HepG2 (cell line): ENCODE results near the gene TPST1. TPM values are rescaled to one million over a fixed set of nuclear protein-coding genes. Genes with fewer than 3 reads are reported as not detected.

Experiments used
- ATAC-seq: fragments of 200-7000 bp; cut with Tn5 transposase; 3 replicates; pipeline ENCODE4 v1.9.1; 2020; ENCODE audit warnings: mild to moderate bottlenecking, moderate library complexity
- BruUV-seq: library from RNA; stranded (reverse); fragments of 400-500 nt; replicated peaks from 2 replicates; lab custom pipeline; 2021; lab: Mats Ljungman, UMichigan
- CTCF ChIA-PET: fragments of 300-600 bp; formaldehyde crosslinking; extraction: SDS; loops from one replicate; lab custom pipeline; 2021; ENCODE audit warnings: low total read pairs, inconsistent platforms, low intra/inter-chr PET ratio; lab: Yijun Ruan, JAX
- POLR2A ChIA-PET: fragments of 350-600 bp; sonication (Branson Sonifier 250); formaldehyde crosslinking; loops from one replicate; lab custom pipeline; 2020; ENCODE audit warnings: antibody characterized with exemption, inconsistent platforms; lab: Yijun Ruan, JAX
- DNase-seq: peaks from one replicate; pipeline ENCODE4 v3.0.0-alpha.2; 2015; ENCODE audit warnings: low spot score
- FAIRE-seq: peaks from 3 replicates; lab custom pipeline; 2011; peaks lifted over from hg19 to GRCh38; lab: Jason Lieb, UNC
- H2AFZ ChIP-seq: one replicate; pipeline ENCODE4 v1.6.1; 2011; ENCODE audit warnings: low read length, inconsistent platforms
- H3K27ac ChIP-seq: fragments of 300-600 bp; 3 replicates; pipeline ENCODE4 v1.8.0; 2011; ENCODE audit warnings: mixed run types, mild to moderate bottlenecking, mixed read lengths, low read length, inconsistent platforms; ENCODE audit not compliant: insufficient read depth; ENCODE audit errors: extremely low read length
- H3K27me3 ChIP-seq, 2 experiments: fragments of 200-600 bp in 1 of 2; 2 replicates in 1 of 2; 3 replicates in 1 of 2; pipeline versions ENCODE4 v1.6.0 to v1.8.0; 2011; ENCODE audit warnings: low read length in 2 of 2, mild to moderate bottlenecking in 2 of 2, moderate library complexity in 2 of 2, inconsistent platforms in 1 of 2; ENCODE audit not compliant: insufficient read depth in 2 of 2, control insufficient read depth in 1 of 2
- H3K36me3 ChIP-seq, 2 experiments: fragments of 200-600 bp in 1 of 2; replicated peaks in 1 of 2; 2 replicates in 1 of 2; 3 replicates in 1 of 2; pipeline versions ENCODE4 v1.5.1 to v1.8.0; 2011; ENCODE audit warnings: low read length in 2 of 2, inconsistent platforms in 1 of 2; ENCODE audit not compliant: insufficient read depth in 2 of 2, control insufficient read depth in 1 of 2
- H3K4me1 ChIP-seq: 2 replicates; pipeline ENCODE4 v1.5.1; 2012; ENCODE audit warnings: low read length, inconsistent platforms; ENCODE audit not compliant: insufficient read depth
- H3K4me2 ChIP-seq: 2 replicates; pipeline ENCODE4 v1.6.0; 2011; ENCODE audit warnings: low read depth, low read length, inconsistent platforms
- H3K4me3 ChIP-seq, 3 experiments: fragments of 200-600 bp in 1 of 3; sonication (generic), shearing (Covaris generic) in 1 of 3; replicated peaks in 1 of 3; 2 replicates each; pipeline ENCODE4 v1.5.1; 2011 to 2016; ENCODE audit warnings: low read length in 3 of 3, inconsistent platforms in 2 of 3, low read depth in 2 of 3, mild to moderate bottlenecking in 2 of 3, control low read depth in 1 of 3, mixed read lengths in 1 of 3; ENCODE audit not compliant: insufficient read depth in 1 of 3
- H3K79me2 ChIP-seq: one replicate; pipeline ENCODE4 v1.6.1; 2011; ENCODE audit warnings: low read length, inconsistent platforms; ENCODE audit not compliant: insufficient read depth
- H3K9ac ChIP-seq: 2 replicates; pipeline ENCODE4 v1.6.0; 2011; ENCODE audit warnings: mild to moderate bottlenecking, low read depth, low read length, inconsistent platforms; ENCODE audit not compliant: insufficient read depth
- H3K9me3 ChIP-seq: 2 replicates; pipeline ENCODE4 v1.5.1; 2012; ENCODE audit warnings: mild to moderate bottlenecking, low read length
- H4K20me1 ChIP-seq: 2 replicates; pipeline ENCODE4 v1.6.0; 2011; ENCODE audit warnings: inconsistent platforms, mild to moderate bottlenecking, low read length, moderate library complexity; ENCODE audit not compliant: insufficient read depth
- HMGA1 ChIP-seq: sonication (generic); formaldehyde crosslinking; conservative IDR thresholded peaks from 2 replicates; pipeline ENCODE4 v1.4.0; 2020; ENCODE audit warnings: missing genetic modification reagents
- HOXA5 ChIP-seq: sonication (generic); formaldehyde crosslinking; IDR thresholded peaks from 2 replicates; pipeline ENCODE4 v1.4.0; 2020; ENCODE audit warnings: missing genetic modification reagents
- NR2F1 ChIP-seq, 2 experiments: fragments of 450-650 bp in 1 of 2; formaldehyde crosslinking in 1 of 2; IDR thresholded peaks; 2 replicates each; pipeline versions ENCODE4 v1.5.0 to v1.6.1; 2016 to 2020; ENCODE audit warnings: mild to moderate bottlenecking in 1 of 2, missing compliant biosample characterization in 1 of 2, missing genetic modification reagents in 1 of 2, moderate library complexity in 1 of 2
- ZKSCAN8 ChIP-seq: IDR thresholded peaks from 2 replicates; pipeline ENCODE4 v1.6.1; 2016; ENCODE audit warnings: borderline replicate concordance, missing genetic modification reagents, missing compliant biosample characterization
- ZNF124 ChIP-seq: sonication (generic); formaldehyde crosslinking; IDR thresholded peaks from 2 replicates; pipeline ENCODE4 v1.4.0; 2020; ENCODE audit warnings: missing genetic modification reagents
- ZNF441 ChIP-seq: sonication (generic); formaldehyde crosslinking; IDR thresholded peaks from 2 replicates; pipeline ENCODE4 v1.7.0; 2021; ENCODE audit warnings: missing genetic modification reagents, borderline replicate concordance
- WGBS: methylation state at CpG from one replicate; pipeline ENCODE4 v1.1.6; 2017; ENCODE audit warnings: low lambda C conversion rate; 5-methylcytosine and 5-hydroxymethylcytosine counted together
- in situ Hi-C: cut with HindIII; loops from 2 replicates; pipeline ENCODE4 v1.10.0; 2017; ENCODE audit warnings: low pct_unique_long_range_greater_than_20kb; ENCODE audit not compliant: extremely low pct_ligation_motif_present
- intact Hi-C: fragments of 100-400 bp; cut with micrococcal nuclease; formaldehyde crosslinking; loops from one replicate; pipeline ENCODE4 v1.10.0; 2022; ENCODE audit not compliant: unreplicated experiment
- polyA plus RNA-seq, 8 experiments: library from polyadenylated mRNA; depleted of rRNA in 3 of 8; stranded (reverse) in 7 of 8; unstranded in 1 of 8; fragments of >200 nt; fragmentation: Illumina TruSeq in 4 of 8; extraction: Trizol in 4 of 8; gene quantifications; 2 replicates each; pipeline versions ENCODE4 v1.2.1 to v1.2.3, GENCODE V29; 2011 to 2016; ENCODE audit warnings: low read depth in 4 of 8, missing spikeins in 1 of 8, mixed read lengths in 1 of 8; ENCODE audit not compliant: insufficient read depth in 1 of 8
- total RNA-seq, 5 experiments: library from RNA; depleted of rRNA; stranded (reverse); fragments of >200 nt; fragmentation: Illumina TruSeq; extraction: Trizol; gene quantifications; 2 replicates each; pipeline ENCODE4 v1.2.3, GENCODE V29; 2016; ENCODE audit warnings: low read depth in 1 of 5

TPST1 gene
- total and polyA plus RNA-seq, 2 of the 13 experiments (the other 11 are each of a cell fraction or from before 2014, with no cell fraction given), result 24.3 to 34.1 TPM

DNA sequence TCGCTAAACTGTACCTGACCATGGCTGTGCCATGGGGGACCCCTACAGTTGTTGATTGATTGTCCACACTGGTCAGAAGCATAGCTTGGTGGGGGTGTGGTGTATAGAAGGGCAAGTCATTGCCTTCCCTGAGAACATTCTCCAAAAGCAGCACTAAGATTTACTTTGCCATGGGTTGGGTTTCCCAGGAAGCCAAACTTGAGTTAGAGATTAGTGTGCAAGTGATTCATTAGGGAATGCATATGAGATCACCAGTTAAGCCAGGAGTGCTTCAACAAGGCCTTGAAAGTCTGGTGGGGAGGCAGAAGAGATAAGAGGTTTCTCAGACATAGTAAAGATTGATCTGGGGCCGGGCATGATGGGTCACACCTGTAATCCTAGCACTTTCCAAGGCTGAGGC lies 21.4 kb upstream of the TPST1 start:
- TF ChIP-seq NR2F1 (CRISPR knock-in tag; IDR thresholded peaks at IDR 0.05) (no peak), ZKSCAN8 (CRISPR knock-in tag) (no peak), HOXA5 (CRISPR knock-in tag) (no peak)
- WGBS, result 28% methylated on average over 2 of the region's 2 CpGs
- H2AFZ ChIP-seq, result no peak overlapping the region
- in situ Hi-C loops (no loop called here), intact Hi-C loops (no loop called here)
- H4K20me1 ChIP-seq, result no peaks in the 10 kb centered on the region
- DNase-seq, result no peak
- no peak overlapping the region for H3K9ac ChIP-seq
- BruUV-seq, result no TSS peak
- no peaks in the 10 kb centered on the region for H3K79me2 ChIP-seq
- ATAC-seq, result no peak
- FAIRE-seq, result no peak
- ChIA-PET CTCF (no interaction called here), POLR2A (interaction anchor here (1.3 to 1.6 kb wide), 2 partner anchors 21 to 108 kb away, joined by 4 read pairs; partner anchors contain the start of genes ASL and TPST1)
- H3K9me3 ChIP-seq, result no peaks in the 10 kb centered on the region
- H3K4me1 ChIP-seq, result peaks cover 42% of the 10 kb centered on the region
- no peak overlapping the region for H3K27ac ChIP-seq
- no peak overlapping the region for H3K4me3 ChIP-seq
- no peak overlapping the region for H3K4me2 ChIP-seq
- no peaks in the 10 kb centered on the region for H3K27me3 ChIP-seq
- no peaks in the 10 kb centered on the region for H3K36me3 ChIP-seq

DNA sequence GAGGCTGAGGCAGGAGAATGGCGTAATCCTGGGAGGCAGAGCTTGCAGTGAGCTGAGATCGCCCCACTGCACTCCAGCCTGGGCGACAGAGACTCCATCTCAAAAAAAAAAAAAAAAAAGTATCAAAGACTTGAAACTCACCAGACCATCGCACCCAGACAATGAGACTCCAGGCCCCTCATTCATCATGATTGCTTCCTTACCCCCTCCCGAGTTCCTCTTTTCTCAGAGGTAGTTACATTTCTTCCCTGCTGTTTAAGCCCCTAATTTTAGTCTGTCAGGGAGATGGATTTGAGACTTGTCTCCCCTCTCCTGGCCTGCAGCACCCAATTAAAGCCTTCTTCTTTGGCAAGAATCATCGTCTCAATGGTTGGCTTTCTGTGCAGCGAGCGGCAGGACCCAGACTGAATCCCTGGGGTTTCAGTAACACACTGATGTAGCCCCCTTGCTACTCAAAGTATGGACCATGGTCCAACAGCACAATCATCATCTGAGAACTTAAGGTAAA lies 19.4 kb upstream of the TPST1 start:
- Histone ChIP-seq H3K4me1 (peaks cover 57% of the 10 kb centered on the region), H3K36me3 (no peaks in the 10 kb centered on the region), H3K27ac (no peak overlapping the region), H3K9me3 (no peaks in the 10 kb centered on the region), H3K4me2 (no peak overlapping the region), H3K27me3 (no peaks in the 10 kb centered on the region), H3K4me3 (no peak overlapping the region), H4K20me1 (no peaks in the 10 kb centered on the region), H3K9ac (no peak overlapping the region), H2AFZ (no peak overlapping the region), H3K79me2 (no peaks in the 10 kb centered on the region)
- in situ Hi-C loops (no loop called here), intact Hi-C loops (no loop called here)
- ATAC-seq (no peak), FAIRE-seq (no peak), DNase-seq (no peak)
- BruUV-seq, result no TSS peak
- 76% methylated on average over 8 of the region's 8 CpGs for WGBS
- POLR2A ChIA-PET, result no interaction called here
- peak; percentile 94; the same call in 1 of the 2 replicates for TF ChIP-seq ZNF124 (CRISPR knock-in tag)
- peak; percentile 98 for TF ChIP-seq ZNF441 (CRISPR knock-in tag)
- TF ChIP-seq HMGA1 (CRISPR knock-in tag), result no peak
- CTCF ChIA-PET, result no interaction called here
